WTC11 (cell line): Measurements from ENCODE around the gene ASTN2. TPM values are rescaled to one million over a fixed set of nuclear protein-coding genes. Genes with fewer than 3 reads are reported as not detected.
"Not testable (repeated sequence)": the region's sequence is repeated elsewhere in the genome, so short reads cannot be mapped to it uniquely, and the experiment has no call there.

Experiments used
- ATAC-seq: fragments of 200-7000 bp; cut with Tn5 transposase; 2 replicates; pipeline ENCODE4 v1.10.0; 2021; ENCODE audit warnings: mild to moderate bottlenecking, moderate library complexity
- CTCF ChIA-PET: fragments of 300-600 bp; sonication (Branson Sonifier 250); formaldehyde crosslinking; loops from one replicate; lab custom pipeline; 2021; ENCODE audit warnings: antibody characterized with exemption; lab: Charles Lee
- POLR2A ChIA-PET: fragments of 350-600 bp; sonication (Branson Sonifier 250); formaldehyde crosslinking; loops from one replicate; lab custom pipeline; 2021; ENCODE audit warnings: antibody characterized with exemption; lab: Charles Lee
- DNase-seq: peaks from one replicate; pipeline ENCODE4 v3.0.0; 2021; ENCODE audit warnings: low spot score
- H3K27ac Mint-ChIP-seq: 2 replicates; pipeline ENCODE4 v1.8.0; 2021; ENCODE audit warnings: mixed read lengths
- H3K27me3 Mint-ChIP-seq: 2 replicates; pipeline ENCODE4 v1.8.0; 2021; ENCODE audit warnings: low read depth, mild to moderate bottlenecking, moderate library complexity, mixed read lengths
- H3K36me3 Mint-ChIP-seq: 2 replicates; pipeline ENCODE4 v1.8.0; 2021; ENCODE audit warnings: mixed read lengths
- H3K4me1 Mint-ChIP-seq: 2 replicates; pipeline ENCODE4 v1.8.0; 2022; ENCODE audit warnings: mixed read lengths
- H3K4me3 Mint-ChIP-seq: 2 replicates; pipeline ENCODE4 v1.8.0; 2021; ENCODE audit warnings: mild to moderate bottlenecking, moderate library complexity, mixed read lengths
- H3K9me3 Mint-ChIP-seq: 2 replicates; pipeline ENCODE4 v1.8.0; 2021; ENCODE audit warnings: mixed read lengths
- E2F1 ChIP-seq: sonication (generic); formaldehyde crosslinking; IDR thresholded peaks from 2 replicates; pipeline ENCODE4 v1.8.0; 2022; ENCODE audit warnings: mild to moderate bottlenecking, missing genetic modification reagents
- FOXP4 ChIP-seq: sonication (generic); formaldehyde crosslinking; IDR thresholded peaks from 2 replicates; pipeline ENCODE4 v1.8.0; 2022; ENCODE audit warnings: mild to moderate bottlenecking, missing genetic modification reagents
- IRF2 ChIP-seq: sonication (generic); formaldehyde crosslinking; IDR thresholded peaks from 2 replicates; pipeline ENCODE4 v1.8.0; 2022; ENCODE audit warnings: low read depth, missing genetic modification reagents, borderline replicate concordance
- NFATC4 ChIP-seq: fragments of 250-450 bp; sonication (Bioruptor Pico); IDR thresholded peaks from 2 replicates; pipeline ENCODE4 v1.9.0; 2021; ENCODE audit warnings: mild to moderate bottlenecking
- NR1H2 ChIP-seq: sonication (generic); formaldehyde crosslinking; IDR thresholded peaks from 2 replicates; pipeline ENCODE4 v1.9.0; 2021; ENCODE audit warnings: mild to moderate bottlenecking, moderate library complexity, missing genetic modification reagents
- NR3C1 ChIP-seq: sonication (generic); formaldehyde crosslinking; conservative IDR thresholded peaks from 2 replicates; pipeline ENCODE4 v1.8.1; 2023; ENCODE audit warnings: low read depth, mild to moderate bottlenecking, missing genetic modification reagents
- OVOL2 ChIP-seq: fragments of 250-450 bp; sonication (Bioruptor Pico); IDR thresholded peaks from 2 replicates; pipeline ENCODE4 v1.9.0; 2021; ENCODE audit warnings: mild to moderate bottlenecking, borderline replicate concordance
- RORB ChIP-seq: fragments of 250-450 bp; sonication (Bioruptor Pico); IDR thresholded peaks from 2 replicates; pipeline ENCODE4 v1.9.0; 2021; ENCODE audit warnings: mild to moderate bottlenecking
- ZNF121 ChIP-seq: sonication (generic); formaldehyde crosslinking; IDR thresholded peaks from 2 replicates; pipeline ENCODE4 v1.8.0; 2023; ENCODE audit warnings: missing genetic modification reagents
- ZNF263 ChIP-seq: sonication (generic); formaldehyde crosslinking; IDR thresholded peaks from 2 replicates; pipeline ENCODE4 v1.8.1; 2022; ENCODE audit warnings: low read depth, mild to moderate bottlenecking, moderate library complexity, missing genetic modification reagents
- ZNF416 ChIP-seq: fragments of 250-450 bp; sonication (Bioruptor Pico); IDR thresholded peaks from 2 replicates; pipeline ENCODE4 v1.9.0; 2021; ENCODE audit warnings: mild to moderate bottlenecking, inconsistent platforms
- total RNA-seq: library from RNA; stranded (reverse); gene quantifications from 3 replicates; pipeline ENCODE4 v1.2.3, GENCODE V29; 2021
- TF ChIP-seq, protein P1 (sequence below): sonication (generic); formaldehyde crosslinking; IDR thresholded peaks from 2 replicates; pipeline ENCODE4 v1.8.0; 2023; ENCODE audit warnings: mild to moderate bottlenecking, missing genetic modification reagents
- TF ChIP-seq, protein P2 (sequence below): sonication (generic); formaldehyde crosslinking; IDR thresholded peaks from 2 replicates; pipeline ENCODE4 v1.8.1; 2023; ENCODE audit warnings: mild to moderate bottlenecking, moderate library complexity, missing genetic modification reagents
- TF ChIP-seq, protein P3 (sequence below): sonication (generic); formaldehyde crosslinking; IDR thresholded peaks from 2 replicates; pipeline ENCODE4 v1.8.0; 2023; ENCODE audit warnings: missing genetic modification reagents, mild to moderate bottlenecking, borderline replicate concordance

Gene ASTN2
- total RNA-seq, 1 experiment from 2014 or later: 16.2 TPM

- no peak overlapping the region for H3K27ac Mint-ChIP-seq
- ChIA-PET POLR2A (no interaction called here), CTCF (no interaction called here)
- DNase-seq: no peak
- peaks cover 3% of the 10 kb centered on the region for H3K36me3 Mint-ChIP-seq
- H3K9me3 Mint-ChIP-seq: no peaks in the 10 kb centered on the region
- ATAC-seq: no peak
- H3K4me1 Mint-ChIP-seq: peaks cover 20% of the 10 kb centered on the region
- no peak overlapping the region for H3K4me3 Mint-ChIP-seq
- peaks cover 5% of the 10 kb centered on the region; the same call in 1 of the 2 replicates for H3K27me3 Mint-ChIP-seq
- TF ChIP-seq RORB (CRISPR knock-in tag) (no peak), E2F1 (CRISPR knock-in tag) (no peak)
- TF ChIP-seq, all 79 proteins: peak for 0
Measured at GRCh38 chr9:116692616-116693015, 722.2 kb downstream of the ASTN2 start.

DNA sequence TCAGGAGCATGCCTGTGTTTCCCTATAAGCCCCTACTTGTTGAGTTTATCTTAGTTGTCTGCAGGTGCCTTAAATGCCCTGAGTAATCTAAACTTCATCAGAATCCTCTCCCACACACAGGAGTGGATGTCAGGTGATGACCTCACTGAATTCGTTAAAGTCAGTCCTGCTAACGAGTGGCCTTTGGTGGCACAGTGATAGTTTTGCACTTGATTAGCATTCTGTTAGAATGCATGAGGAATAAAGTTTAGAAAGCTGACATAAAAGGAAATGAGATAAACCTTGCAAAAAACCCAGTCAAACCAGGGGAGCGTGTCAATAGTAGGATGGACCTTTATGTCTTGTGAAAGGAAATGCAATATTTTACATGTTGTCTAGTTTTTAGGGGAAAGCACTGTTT is 723.2 kb downstream of the ASTN2 start:
- TF ChIP-seq OVOL2 (CRISPR knock-in tag) (no peak), ZNF263 (CRISPR knock-in tag) (no peak), NR3C1 (CRISPR knock-in tag) (no peak)
- TF ChIP-seq, protein P1, sequence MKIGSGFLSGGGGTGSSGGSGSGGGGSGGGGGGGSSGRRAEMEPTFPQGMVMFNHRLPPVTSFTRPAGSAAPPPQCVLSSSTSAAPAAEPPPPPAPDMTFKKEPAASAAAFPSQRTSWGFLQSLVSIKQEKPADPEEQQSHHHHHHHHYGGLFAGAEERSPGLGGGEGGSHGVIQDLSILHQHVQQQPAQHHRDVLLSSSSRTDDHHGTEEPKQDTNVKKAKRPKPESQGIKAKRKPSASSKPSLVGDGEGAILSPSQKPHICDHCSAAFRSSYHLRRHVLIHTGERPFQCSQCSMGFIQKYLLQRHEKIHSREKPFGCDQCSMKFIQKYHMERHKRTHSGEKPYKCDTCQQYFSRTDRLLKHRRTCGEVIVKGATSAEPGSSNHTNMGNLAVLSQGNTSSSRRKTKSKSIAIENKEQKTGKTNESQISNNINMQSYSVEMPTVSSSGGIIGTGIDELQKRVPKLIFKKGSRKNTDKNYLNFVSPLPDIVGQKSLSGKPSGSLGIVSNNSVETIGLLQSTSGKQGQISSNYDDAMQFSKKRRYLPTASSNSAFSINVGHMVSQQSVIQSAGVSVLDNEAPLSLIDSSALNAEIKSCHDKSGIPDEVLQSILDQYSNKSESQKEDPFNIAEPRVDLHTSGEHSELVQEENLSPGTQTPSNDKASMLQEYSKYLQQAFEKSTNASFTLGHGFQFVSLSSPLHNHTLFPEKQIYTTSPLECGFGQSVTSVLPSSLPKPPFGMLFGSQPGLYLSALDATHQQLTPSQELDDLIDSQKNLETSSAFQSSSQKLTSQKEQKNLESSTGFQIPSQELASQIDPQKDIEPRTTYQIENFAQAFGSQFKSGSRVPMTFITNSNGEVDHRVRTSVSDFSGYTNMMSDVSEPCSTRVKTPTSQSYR (CRISPR knock-in tag): no peak
- H3K4me3 Mint-ChIP-seq: no peak overlapping the region
- ChIA-PET POLR2A (no interaction called here), CTCF (no interaction called here)
- no peak overlapping the region for H3K27ac Mint-ChIP-seq
- peaks cover 23% of the 10 kb centered on the region for H3K4me1 Mint-ChIP-seq
- peaks cover 3% of the 10 kb centered on the region; the same call in 1 of the 2 replicates for H3K36me3 Mint-ChIP-seq
- peaks cover 7% of the 10 kb centered on the region; the same call in 1 of the 2 replicates for H3K27me3 Mint-ChIP-seq
- H3K9me3 Mint-ChIP-seq: no peaks in the 10 kb centered on the region
- DNase-seq (no peak), ATAC-seq (no peak)

- DNase-seq, H3K36me3 Mint-ChIP-seq, H3K4me3 Mint-ChIP-seq, POLR2A ChIA-PET, ATAC-seq, H3K9me3 Mint-ChIP-seq, H3K27ac Mint-ChIP-seq: not testable (repeated sequence)
- Mint-ChIP-seq H3K4me1 (peaks cover 30% of the 10 kb centered on the region), H3K27me3 (peaks cover 12% of the 10 kb centered on the region)
- CTCF ChIA-PET: interaction anchor here (1.6 kb wide), 1 partner anchor 8 kb away, joined by 4 read pairs; no protein-coding TSS in a partner anchor
Measured at GRCh38 chr9:116690805-116691204, 724.1 kb downstream of the ASTN2 start.

DNA sequence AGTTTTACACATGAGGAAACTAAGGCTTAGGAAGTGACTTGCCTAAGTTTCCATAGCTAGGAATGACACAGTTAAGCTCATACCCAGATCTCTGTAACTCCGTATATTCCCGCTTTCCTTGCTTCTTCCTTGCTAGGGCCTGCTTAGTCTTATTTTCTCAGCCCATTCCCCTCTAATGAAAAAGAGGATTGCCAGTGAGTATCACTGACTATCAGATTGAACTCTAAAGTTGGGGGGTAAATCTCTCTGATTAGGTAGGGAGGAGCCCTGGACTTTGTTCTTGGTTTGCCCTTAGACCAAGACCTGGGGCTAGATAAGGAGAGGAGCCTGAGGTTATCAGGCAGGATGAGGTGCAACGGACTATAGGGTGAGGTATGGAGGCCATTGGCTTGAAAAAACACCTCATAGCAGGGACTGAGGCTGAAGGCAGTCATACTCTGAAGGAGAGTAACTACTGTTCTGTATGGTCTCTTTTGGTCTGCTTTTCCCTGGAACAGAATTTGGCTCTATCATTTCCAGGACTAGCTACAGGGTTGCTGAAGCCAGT is 725.3 kb downstream of the ASTN2 start:
- CTCF ChIA-PET: interaction anchor here (1.6 kb wide), 1 partner anchor 10 kb away, joined by 4 read pairs; no protein-coding TSS in a partner anchor
- H3K27ac Mint-ChIP-seq: no peak overlapping the region
- ATAC-seq (no peak), DNase-seq (no peak)
- H3K9me3 Mint-ChIP-seq: peaks cover 2% of the 10 kb centered on the region
- POLR2A ChIA-PET: no interaction called here
- peaks cover 12% of the 10 kb centered on the region for H3K27me3 Mint-ChIP-seq
- peaks cover 9% of the 10 kb centered on the region for H3K36me3 Mint-ChIP-seq
- peaks cover 30% of the 10 kb centered on the region for H3K4me1 Mint-ChIP-seq
- H3K4me3 Mint-ChIP-seq: no peak overlapping the region
- TF ChIP-seq FOXP4 (CRISPR knock-in tag) (no peak), NR1H2 (CRISPR knock-in tag) (no peak), NFATC4 (CRISPR knock-in tag) (no peak), ZNF121 (CRISPR knock-in tag) (no peak), IRF2 (no peak), ZNF416 (CRISPR knock-in tag) (no peak)
- TF ChIP-seq, protein P2, sequence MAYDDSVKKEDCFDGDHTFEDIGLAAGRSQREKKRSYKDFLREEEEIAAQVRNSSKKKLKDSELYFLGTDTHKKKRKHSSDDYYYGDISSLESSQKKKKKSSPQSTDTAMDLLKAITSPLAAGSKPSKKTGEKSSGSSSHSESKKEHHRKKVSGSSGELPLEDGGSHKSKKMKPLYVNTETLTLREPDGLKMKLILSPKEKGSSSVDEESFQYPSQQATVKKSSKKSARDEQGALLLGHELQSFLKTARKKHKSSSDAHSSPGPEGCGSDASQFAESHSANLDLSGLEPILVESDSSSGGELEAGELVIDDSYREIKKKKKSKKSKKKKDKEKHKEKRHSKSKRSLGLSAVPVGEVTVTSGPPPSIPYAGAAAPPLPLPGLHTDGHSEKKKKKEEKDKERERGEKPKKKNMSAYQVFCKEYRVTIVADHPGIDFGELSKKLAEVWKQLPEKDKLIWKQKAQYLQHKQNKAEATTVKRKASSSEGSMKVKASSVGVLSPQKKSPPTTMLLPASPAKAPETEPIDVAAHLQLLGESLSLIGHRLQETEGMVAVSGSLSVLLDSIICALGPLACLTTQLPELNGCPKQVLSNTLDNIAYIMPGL (CRISPR knock-in tag): no peak
- TF ChIP-seq, protein P3, sequence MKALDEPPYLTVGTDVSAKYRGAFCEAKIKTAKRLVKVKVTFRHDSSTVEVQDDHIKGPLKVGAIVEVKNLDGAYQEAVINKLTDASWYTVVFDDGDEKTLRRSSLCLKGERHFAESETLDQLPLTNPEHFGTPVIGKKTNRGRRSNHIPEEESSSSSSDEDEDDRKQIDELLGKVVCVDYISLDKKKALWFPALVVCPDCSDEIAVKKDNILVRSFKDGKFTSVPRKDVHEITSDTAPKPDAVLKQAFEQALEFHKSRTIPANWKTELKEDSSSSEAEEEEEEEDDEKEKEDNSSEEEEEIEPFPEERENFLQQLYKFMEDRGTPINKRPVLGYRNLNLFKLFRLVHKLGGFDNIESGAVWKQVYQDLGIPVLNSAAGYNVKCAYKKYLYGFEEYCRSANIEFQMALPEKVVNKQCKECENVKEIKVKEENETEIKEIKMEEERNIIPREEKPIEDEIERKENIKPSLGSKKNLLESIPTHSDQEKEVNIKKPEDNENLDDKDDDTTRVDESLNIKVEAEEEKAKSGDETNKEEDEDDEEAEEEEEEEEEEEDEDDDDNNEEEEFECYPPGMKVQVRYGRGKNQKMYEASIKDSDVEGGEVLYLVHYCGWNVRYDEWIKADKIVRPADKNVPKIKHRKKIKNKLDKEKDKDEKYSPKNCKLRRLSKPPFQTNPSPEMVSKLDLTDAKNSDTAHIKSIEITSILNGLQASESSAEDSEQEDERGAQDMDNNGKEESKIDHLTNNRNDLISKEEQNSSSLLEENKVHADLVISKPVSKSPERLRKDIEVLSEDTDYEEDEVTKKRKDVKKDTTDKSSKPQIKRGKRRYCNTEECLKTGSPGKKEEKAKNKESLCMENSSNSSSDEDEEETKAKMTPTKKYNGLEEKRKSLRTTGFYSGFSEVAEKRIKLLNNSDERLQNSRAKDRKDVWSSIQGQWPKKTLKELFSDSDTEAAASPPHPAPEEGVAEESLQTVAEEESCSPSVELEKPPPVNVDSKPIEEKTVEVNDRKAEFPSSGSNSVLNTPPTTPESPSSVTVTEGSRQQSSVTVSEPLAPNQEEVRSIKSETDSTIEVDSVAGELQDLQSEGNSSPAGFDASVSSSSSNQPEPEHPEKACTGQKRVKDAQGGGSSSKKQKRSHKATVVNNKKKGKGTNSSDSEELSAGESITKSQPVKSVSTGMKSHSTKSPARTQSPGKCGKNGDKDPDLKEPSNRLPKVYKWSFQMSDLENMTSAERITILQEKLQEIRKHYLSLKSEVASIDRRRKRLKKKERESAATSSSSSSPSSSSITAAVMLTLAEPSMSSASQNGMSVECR: no peak
